PC-3 (cell line): ENCODE results near the gene NLN. TPM values are rescaled to one million over a fixed set of nuclear protein-coding genes. Genes with fewer than 3 reads are reported as not detected.
"Not testable (repeated sequence)": the region's sequence is repeated elsewhere in the genome, so short reads cannot be mapped to it uniquely, and the experiment has no call there.

Experiments used
- ATAC-seq: fragments of 200-7000 bp; cut with Tn5 transposase; 2 replicates; pipeline ENCODE4 v1.9.1; 2020; ENCODE audit warnings: mild to moderate bottlenecking, moderate library complexity
- BruUV-seq: library from RNA; stranded (reverse); fragments of 400-500 nt; replicated peaks from 2 replicates; lab custom pipeline; 2021; lab: Mats Ljungman, UMichigan
- CTCF ChIA-PET: fragments of 300-600 bp; sonication (Branson Sonifier 250); formaldehyde crosslinking; loops from one replicate; lab custom pipeline; 2022; ENCODE audit warnings: antibody characterized with exemption; lab: Charles Lee
- POLR2A ChIA-PET: fragments of 300-600 bp; sonication (Branson Sonifier 250); formaldehyde crosslinking; loops from one replicate; lab custom pipeline; 2022; ENCODE audit warnings: antibody characterized with exemption; ENCODE audit not compliant: unreplicated experiment; lab: Charles Lee
- DNase-seq: peaks from one replicate; pipeline ENCODE4 v3.0.0-alpha.2; 2015
- H2AFZ ChIP-seq: fragments of 300-600 bp; sonication (generic); 2 replicates; pipeline ENCODE4 v1.6.0; 2016; ENCODE audit warnings: antibody characterized with exemption, low read length
- H3F3A ChIP-seq: fragments of 300-600 bp; sonication (generic); one replicate; pipeline ENCODE4 v1.6.0; 2017; ENCODE audit warnings: antibody characterized with exemption, low read length, control low read depth, mild to moderate bottlenecking; ENCODE audit not compliant: unreplicated experiment
- H3K27ac ChIP-seq: fragments of 300-600 bp; sonication (generic); 2 replicates; pipeline ENCODE4 v1.5.1; 2016; ENCODE audit warnings: mild to moderate bottlenecking, low read length
- H3K27me3 ChIP-seq: fragments of 300-600 bp; sonication (generic); 2 replicates; pipeline ENCODE4 v1.6.1; 2016; ENCODE audit warnings: low read length, mixed read lengths
- H3K36me3 ChIP-seq: fragments of 300-600 bp; sonication (generic); 2 replicates; pipeline ENCODE4 v1.6.1; 2016; ENCODE audit warnings: low read depth, mixed run types, low read length, mixed read lengths
- H3K4me1 ChIP-seq: fragments of 300-600 bp; sonication (generic); 2 replicates; pipeline ENCODE4 v1.5.1; 2016; ENCODE audit warnings: low read length; ENCODE audit not compliant: insufficient read depth
- H3K4me2 ChIP-seq: fragments of 300-600 bp; sonication (generic); 2 replicates; pipeline ENCODE4 v1.6.0; 2016; ENCODE audit warnings: low read length
- H3K4me3 ChIP-seq: fragments of 300-600 bp; sonication (generic); 2 replicates; pipeline ENCODE4 v1.5.1; 2016; ENCODE audit warnings: mild to moderate bottlenecking, low read length, mixed read lengths
- H3K79me2 ChIP-seq: fragments of 300-600 bp; sonication (generic); 2 replicates; pipeline ENCODE4 v1.6.1; 2017; ENCODE audit warnings: low read length, mixed read lengths
- H3K9ac ChIP-seq: fragments of 300-600 bp; sonication (generic); 2 replicates; pipeline ENCODE4 v1.6.0; 2016; ENCODE audit warnings: mild to moderate bottlenecking, low read length
- H3K9me2 ChIP-seq: fragments of 300-600 bp; sonication (generic); replicated peaks from 2 replicates; pipeline ENCODE4 v1.6.1; 2016; ENCODE audit warnings: mixed run types, low read length, mixed read lengths
- H3K9me3 ChIP-seq: fragments of 300-600 bp; sonication (generic); 2 replicates; pipeline ENCODE4 v1.6.1; 2016; ENCODE audit warnings: low read length, mixed read lengths
- H4K20me1 ChIP-seq: fragments of 300-600 bp; sonication (generic); 2 replicates; pipeline ENCODE4 v1.6.1; 2016; ENCODE audit warnings: low read length, mixed read lengths
- CTCF ChIP-seq: fragments of 300-600 bp; sonication (generic); conservative IDR thresholded peaks from 2 replicates; pipeline ENCODE4 v1.5.1; 2017; ENCODE audit warnings: antibody characterized with exemption, low read depth, mild to moderate bottlenecking, low read length
- EZH2 ChIP-seq: fragments of 300-600 bp; sonication (generic); IDR thresholded peaks from one replicate; pipeline ENCODE4 v1.6.1; 2017; ENCODE audit warnings: antibody characterized with exemption, mild to moderate bottlenecking, low read length; ENCODE audit not compliant: unreplicated experiment
- EZH2phosphoT487 ChIP-seq: fragments of 300-600 bp; sonication (generic); IDR thresholded peaks from 2 replicates; pipeline ENCODE4 v1.6.1; 2018; ENCODE audit warnings: mild to moderate bottlenecking, antibody characterized with exemption, low read length, borderline replicate concordance
- intact Hi-C: fragments of 100-400 bp; cut with micrococcal nuclease; formaldehyde crosslinking; loops from 2 replicates; pipeline ENCODE4 v1.9.0; 2023
- total RNA-seq: library from RNA; depleted of rRNA; stranded (reverse); fragments of >200 nt; gene quantifications from 2 replicates; pipeline ENCODE4 v1.2.3, GENCODE V29; 2014

The NLN gene
- total RNA-seq, 1 experiment from 2014 or later = 13.6 TPM

GRCh38 chr5:65805089-65805488 lies 83.1 kb downstream of the NLN start:
- no peak for DNase-seq
- H3F3A ChIP-seq = no peaks in the 10 kb centered on the region
- no peaks in the 10 kb centered on the region for H4K20me1 ChIP-seq
- no peaks in the 10 kb centered on the region for H3K79me2 ChIP-seq
- no peaks in the 10 kb centered on the region for H3K9me3 ChIP-seq
- intact Hi-C loops = no loop called here
- H2AFZ ChIP-seq = no peak overlapping the region
- H3K27me3 ChIP-seq = no peaks in the 10 kb centered on the region
- BruUV-seq = no TSS peak
- POLR2A ChIA-PET = interaction anchor here (0.6 kb wide), 1 partner anchor 211 kb away, joined by 5 read pairs; no protein-coding TSS in a partner anchor
- ATAC-seq = no peak
- TF ChIP-seq CTCF (no peak), EZH2 (no peak), EZH2phosphoT487 (no peak)
- peaks cover 13% of the 10 kb centered on the region for H3K4me1 ChIP-seq
- H3K27ac ChIP-seq = no peak overlapping the region
- H3K4me2 ChIP-seq = no peak overlapping the region
- H3K9ac ChIP-seq = no peak overlapping the region
- CTCF ChIA-PET = no interaction called here
- no peak overlapping the region for H3K4me3 ChIP-seq
- H3K36me3 ChIP-seq = peaks cover 4% of the 10 kb centered on the region; the same call in 1 of the 2 replicates
- no peaks in the 10 kb centered on the region for H3K9me2 ChIP-seq

- BruUV-seq, POLR2A ChIA-PET, H3K4me2 ChIP-seq, DNase-seq, H3K9me3 ChIP-seq, H3K79me2 ChIP-seq, CTCF ChIA-PET, H3K9me2 ChIP-seq, H3K4me3 ChIP-seq, H3F3A ChIP-seq, intact Hi-C loops, H3K9ac ChIP-seq, H3K27ac ChIP-seq, H3K27me3 ChIP-seq, H2AFZ ChIP-seq, H3K36me3 ChIP-seq, ATAC-seq, H4K20me1 ChIP-seq: not testable (repeated sequence)
- H3K4me1 ChIP-seq = peaks cover 32% of the 10 kb centered on the region
Measured at GRCh38 chr5:65807494-65807893, 85.5 kb downstream of the NLN start.

- H3K9ac ChIP-seq = no peak overlapping the region
- no peak overlapping the region for H3K27ac ChIP-seq
- H3K9me3 ChIP-seq = no peaks in the 10 kb centered on the region
- no TSS peak for BruUV-seq
- no peak overlapping the region for H2AFZ ChIP-seq
- H3K79me2 ChIP-seq = no peaks in the 10 kb centered on the region
- H3K36me3 ChIP-seq = no peaks in the 10 kb centered on the region
- intact Hi-C loops = no loop called here
- ATAC-seq = no peak
- H3F3A ChIP-seq = no peaks in the 10 kb centered on the region
- DNase-seq = no peak
- H3K4me2 ChIP-seq = no peak overlapping the region
- CTCF ChIA-PET = no interaction called here
- H3K4me3 ChIP-seq = no peak overlapping the region
- POLR2A ChIA-PET = no interaction called here
- no peaks in the 10 kb centered on the region for H3K9me2 ChIP-seq
- no peaks in the 10 kb centered on the region for H3K27me3 ChIP-seq
- TF ChIP-seq CTCF = no peak
- no peak for TF ChIP-seq EZH2phosphoT487
- H4K20me1 ChIP-seq = no peaks in the 10 kb centered on the region
- peaks cover 40% of the 10 kb centered on the region for H3K4me1 ChIP-seq
Measured at GRCh38 chr5:65808251-65808741, 86.3 kb downstream of the NLN start.
